ENCODE results near the gene TAP1. TPM values are rescaled to one million over a fixed set of nuclear protein-coding genes. Genes with fewer than 3 reads are reported as not detected.

Gene TAP1
- total and polyA plus RNA-seq, 10 of the 15 experiments (the other 5 are each of a cell fraction or from before 2014, with no cell fraction given) = 33.4 to 249 (median 169) TPM

- no peak for TF ChIP-seq ZBTB4 (CRISPR knock-in tag; IDR thresholded peaks at IDR 0.05)
- no peak for TF ChIP-seq TCF3 (IDR thresholded peaks at IDR 0.05; ENCODE audit: borderline replicate concordance, insufficient read depth, low read depth, low read length)
- no peak for TF ChIP-seq MXI1 (IDR thresholded peaks at IDR 0.05; ENCODE audit: low read depth, low read length)
- TF ChIP-seq USF1 (IDR thresholded peaks at IDR 0.05; ENCODE audit: borderline replicate concordance, extremely low read length, insufficient read depth, low read depth, low read length) = no peak
- no peak; the same call in 1 of the 2 replicates for TF ChIP-seq POLR2A (IDR thresholded peaks at IDR 0.05; ENCODE audit: low read depth, low read length)
Observed at GRCh38 chr6:32842690-32843089, 10.8 kb downstream of the TAP1 start (continued).

DNA sequence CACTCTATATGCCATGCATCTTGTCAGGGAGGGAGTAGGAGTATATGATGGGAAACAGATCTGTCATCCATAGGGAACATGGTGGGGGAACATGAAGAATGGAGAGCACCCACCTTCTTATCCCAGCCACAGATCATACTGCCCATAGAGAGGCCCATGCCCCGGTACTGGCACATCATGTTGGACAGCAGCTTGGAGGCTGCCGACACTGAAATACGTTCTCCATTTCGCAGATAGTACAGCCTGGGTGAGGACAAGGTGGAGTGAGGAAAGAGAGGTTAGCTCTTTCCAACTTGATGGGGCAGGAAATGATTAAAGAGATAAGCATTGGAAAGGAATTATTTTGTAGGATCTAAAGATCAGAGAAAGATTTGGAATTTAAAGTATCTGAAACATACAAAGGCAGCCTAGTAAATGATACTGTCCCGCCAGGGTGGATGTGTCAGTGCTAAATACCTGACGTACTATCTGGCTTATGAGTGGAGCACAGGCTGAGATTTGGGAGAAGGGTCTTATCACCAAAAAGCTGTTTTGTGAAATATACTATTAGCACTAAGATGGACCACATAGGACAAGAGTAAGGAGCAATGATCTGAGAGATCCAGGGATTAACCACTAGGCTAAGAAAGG is 11.4 kb downstream of the TAP1 start:
- intact Hi-C loops (cut with micrococcal nuclease; ENCODE audit: unreplicated experiment) = loop anchor here (5.0 kb wide), 1 partner anchor 130 kb away; no protein-coding TSS in a partner anchor
- H4K20me1 ChIP-seq (ENCODE audit: control insufficient read depth, insufficient read depth) = no peaks in the 10 kb centered on the region; the same call in 1 of the 2 replicates
- TF ChIP-seq GABPA (IDR thresholded peaks at IDR 0.05; ENCODE audit: low read depth) = no peak
- no peak for TF ChIP-seq ZNF622 (IDR thresholded peaks at IDR 0.05)
- no peak for TF ChIP-seq SUZ12 (IDR thresholded peaks at IDR 0.05; ENCODE audit: unreplicated experiment)
- peak; percentile 27; the same call in 1 of the 2 replicates for TF ChIP-seq SMAD5 (IDR thresholded peaks at IDR 0.05; ENCODE audit: low read depth)
- TF ChIP-seq NFIC (IDR thresholded peaks at IDR 0.05; ENCODE audit: low read depth, low read length) = no peak
- TF ChIP-seq E2F8 (IDR thresholded peaks at IDR 0.05; ENCODE audit: low read depth, partially characterized antibody) = no peak
- no peak for TF ChIP-seq TARDBP (IDR thresholded peaks at IDR 0.05; ENCODE audit: borderline replicate concordance)

More for the DNA sequence above, 11.4 kb downstream of the TAP1 start:
- H3K36me3 ChIP-seq (ENCODE audit: control insufficient read depth in 2 of 2, insufficient read depth in 2 of 2, low read length in 1 of 2) = peaks cover 3 to 31% of the 10 kb centered on the region in 2 experiments
- in situ Hi-C loops (cut with MboI) = no loop called here
- no peak overlapping the region for H2AFZ ChIP-seq (ENCODE audit: control insufficient read depth, low read depth, low read length)
- POLR2A ChIA-PET = interaction anchor here (0.9 to 10.5 kb wide), 12 partner anchors 9 to 395 kb away, joined by 3 to 357 read pairs (median 6); partner anchors contain the start of genes HLA-DMA, PSMB9 and TAP1
- peaks cover 57% of the 10 kb centered on the region for H3K4me1 ChIP-seq (ENCODE audit: control insufficient read depth, insufficient read depth, low read length)
- BruUV-seq (replicated peaks) = no TSS peak
- SMC1A ChIA-PET (ENCODE audit: uncharacterized antibody, unreplicated experiment) = interaction anchor here (0.6 to 6.8 kb wide), 9 partner anchors 13 to 141 kb away, joined by 3 to 226 read pairs (median 7); partner anchors contain the start of genes HLA-DOB, PSMB9 and TAP1
- H3K27ac ChIP-seq (ENCODE audit: control insufficient read depth, insufficient read depth) = peak overlapping the region; percentile 96
- peaks cover 70% of the 10 kb centered on the region for H3K79me2 ChIP-seq (ENCODE audit: control insufficient read depth, insufficient read depth, low read length)
- H3K9ac ChIP-seq (ENCODE audit: control insufficient read depth, insufficient read depth, low read length) = peak overlapping the region; percentile 99
- ATAC-seq = no peak
- 59% methylated on average over 6 of the region's 6 CpGs for WGBS (ENCODE audit: insufficient coverage, insufficient replicate concordance, low lambda C conversion rate, missing lambda C conversion rate)
- RAD21 ChIA-PET (ENCODE audit: unreplicated experiment) = interaction anchor here (0.7 to 10.5 kb wide), 4 partner anchors 14 to 406 kb away, joined by 3 to 269 read pairs (median 120); partner anchors contain the start of genes PSMB9 and TAP1
- no peak for FAIRE-seq
- no peak for DNase-seq (ENCODE audit: low read depth, low spot score)
- H3K4me2 ChIP-seq (ENCODE audit: control insufficient read depth, insufficient read depth) = peak overlapping the region; percentile 99
- CTCF ChIA-PET = interaction anchor here (0.8 to 10.7 kb wide), 7 partner anchors 14 to 142 kb away, joined by 3 to 311 read pairs (median 5); partner anchors contain the start of genes HLA-DMA, PSMB9 and TAP1
- peak overlapping the region; percentile 96 for H3K4me3 ChIP-seq
- H3K9me3 ChIP-seq (replicated peaks; ENCODE audit: control insufficient read depth, insufficient read depth, low read length) = no peaks in the 10 kb centered on the region
- no peaks in the 10 kb centered on the region for H3K27me3 ChIP-seq (replicated peaks in 1 of 2; ENCODE audit: control insufficient read depth in 2 of 2, insufficient read depth in 2 of 2, low read length in 1 of 2)
